Skeletal muscle satellite cell (primary cell): ENCODE data around the gene HEYL.

Experiments
- H3K27me3 ChIP-seq: 2 replicates; pipeline ENCODE4 v1.7.0; 2013; ENCODE audit warnings: low read length; ENCODE audit not compliant: control insufficient read depth, insufficient read depth
- H3K36me3 ChIP-seq: 2 replicates; pipeline ENCODE4 v1.7.0; 2013; ENCODE audit warnings: mild to moderate bottlenecking, control low read depth, low read length; ENCODE audit not compliant: insufficient read depth
- H3K4me1 ChIP-seq: 2 replicates; pipeline ENCODE4 v1.7.0; 2013; ENCODE audit warnings: low read length; ENCODE audit not compliant: control insufficient read depth, insufficient read depth
- H3K4me2 ChIP-seq: 2 replicates; pipeline ENCODE4 v1.7.0; 2013; ENCODE audit warnings: mild to moderate bottlenecking, low read length
- H3K4me3 ChIP-seq: 2 replicates; pipeline ENCODE4 v1.7.0; 2013; ENCODE audit warnings: low read length
- H3K9ac ChIP-seq: 2 replicates; pipeline ENCODE4 v1.7.0; 2013; ENCODE audit warnings: mild to moderate bottlenecking, low read depth, low read length, moderate library complexity
- H3K9me3 ChIP-seq: replicated peaks from 2 replicates; pipeline ENCODE4 v1.7.0; 2013; ENCODE audit warnings: mild to moderate bottlenecking, control low read depth, low read length

HEYL gene

DNA sequence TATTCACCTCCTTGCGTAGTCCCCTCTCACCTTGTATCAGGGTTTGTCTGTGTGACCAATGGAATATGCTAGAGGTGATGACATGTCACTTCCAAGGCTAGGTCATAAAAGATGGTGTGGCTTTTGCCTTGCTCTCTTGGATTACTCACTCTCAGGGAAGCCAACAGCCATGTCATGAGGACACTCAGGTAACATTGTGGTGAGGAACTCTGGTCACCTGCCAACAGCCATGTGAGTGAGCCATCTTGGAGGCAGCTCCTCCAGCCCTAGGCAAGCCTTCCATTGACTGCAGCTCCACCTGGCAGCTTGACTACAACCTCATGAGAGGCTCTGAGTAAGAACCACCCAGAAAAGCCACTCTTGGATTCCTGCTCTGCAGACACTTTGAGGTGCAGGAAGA lies 11.0 kb upstream of the HEYL start:
- Histone ChIP-seq H3K9ac (no peak overlapping the region), H3K4me2 (no peak overlapping the region), H3K4me3 (no peak overlapping the region), H3K27me3 (peaks cover 14% of the 10 kb centered on the region), H3K4me1 (peaks cover 42% of the 10 kb centered on the region), H3K9me3 (no peaks in the 10 kb centered on the region), H3K36me3 (no peaks in the 10 kb centered on the region)

- Histone ChIP-seq H3K36me3 (no peaks in the 10 kb centered on the region), H3K4me3 (no peak overlapping the region), H3K9me3 (no peaks in the 10 kb centered on the region), H3K4me2 (no peak overlapping the region), H3K27me3 (peaks cover 11% of the 10 kb centered on the region), H3K9ac (no peak overlapping the region), H3K4me1 (peaks cover 44% of the 10 kb centered on the region)
Observed at GRCh38 chr1:39649636-39650185, 10.3 kb upstream of the HEYL start.

- Histone ChIP-seq H3K36me3 (no peaks in the 10 kb centered on the region), H3K4me1 (peaks cover 53% of the 10 kb centered on the region), H3K27me3 (no peaks in the 10 kb centered on the region), H3K9ac (no peak overlapping the region), H3K9me3 (no peaks in the 10 kb centered on the region), H3K4me3 (no peak overlapping the region), H3K4me2 (no peak overlapping the region)
Observed at GRCh38 chr1:39648496-39648895, 9.1 kb upstream of the HEYL start.

GRCh38 chr1:39647247-39647646 lies 7.8 kb upstream of the HEYL start:
- no peaks in the 10 kb centered on the region for H3K36me3 ChIP-seq
- H3K9ac ChIP-seq = peak overlapping the region; percentile 80
- no peaks in the 10 kb centered on the region for H3K9me3 ChIP-seq
- no peaks in the 10 kb centered on the region for H3K27me3 ChIP-seq
- no peak overlapping the region for H3K4me3 ChIP-seq
- H3K4me1 ChIP-seq = peaks cover 55% of the 10 kb centered on the region
- peak overlapping the region; percentile 49 for H3K4me2 ChIP-seq

DNA sequence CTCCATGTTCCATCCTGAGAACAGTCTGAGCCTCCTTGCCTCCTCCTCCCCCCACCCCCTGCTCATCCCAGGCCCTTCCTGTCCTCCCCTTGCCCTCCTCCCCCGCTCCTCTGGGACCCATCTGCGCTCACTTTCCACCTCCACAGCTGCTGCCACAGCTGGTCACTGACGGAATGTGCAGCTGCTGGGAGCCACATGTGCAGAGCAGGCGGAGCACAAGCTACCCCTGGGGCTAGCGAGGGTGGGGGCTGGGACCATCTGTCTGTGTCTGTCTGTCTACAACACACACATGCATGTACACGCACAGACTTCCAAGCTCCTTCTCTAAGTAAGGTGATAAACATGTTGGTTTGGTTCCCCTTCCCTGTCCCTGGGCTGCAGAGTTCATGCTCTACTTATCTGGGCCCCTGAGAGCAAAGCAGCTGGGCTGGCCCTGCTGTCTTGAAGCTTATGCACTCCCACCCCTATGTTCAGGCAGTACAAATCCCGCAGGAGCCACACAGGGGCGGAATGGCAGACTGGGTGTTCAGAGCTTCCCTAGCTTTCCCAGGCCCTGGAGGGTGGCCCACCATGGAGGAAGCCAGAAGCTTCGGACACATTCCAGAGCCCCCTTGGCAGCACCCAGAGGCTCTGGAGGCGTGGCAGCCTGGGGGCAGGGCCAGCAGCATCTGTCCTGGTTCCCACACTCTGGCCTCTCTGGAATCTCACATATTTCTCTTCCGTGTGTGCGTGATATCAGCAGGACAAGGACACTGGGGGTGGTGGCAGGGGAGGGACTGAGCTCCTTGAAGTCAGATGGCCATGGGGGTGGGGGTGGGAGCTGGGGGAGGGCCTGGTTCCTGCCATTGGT lies 7.0 kb upstream of the HEYL start:
- no peaks in the 10 kb centered on the region for H3K36me3 ChIP-seq
- H3K9ac ChIP-seq = peak overlapping the region; percentile 80
- H3K27me3 ChIP-seq = no peaks in the 10 kb centered on the region
- peak overlapping the region; percentile 45 for H3K4me3 ChIP-seq
- H3K4me1 ChIP-seq = peaks cover 59% of the 10 kb centered on the region
- H3K4me2 ChIP-seq = peak overlapping the region; percentile 67
- H3K9me3 ChIP-seq = no peaks in the 10 kb centered on the region

- Histone ChIP-seq H3K27me3 (no peaks in the 10 kb centered on the region), H3K9me3 (no peaks in the 10 kb centered on the region), H3K9ac (peak overlapping the region; percentile 41), H3K4me2 (no peak overlapping the region), H3K36me3 (no peaks in the 10 kb centered on the region), H3K4me1 (peaks cover 68% of the 10 kb centered on the region), H3K4me3 (no peak overlapping the region)
Observed at GRCh38 chr1:39645411-39646043, 6.1 kb upstream of the HEYL start.

DNA sequence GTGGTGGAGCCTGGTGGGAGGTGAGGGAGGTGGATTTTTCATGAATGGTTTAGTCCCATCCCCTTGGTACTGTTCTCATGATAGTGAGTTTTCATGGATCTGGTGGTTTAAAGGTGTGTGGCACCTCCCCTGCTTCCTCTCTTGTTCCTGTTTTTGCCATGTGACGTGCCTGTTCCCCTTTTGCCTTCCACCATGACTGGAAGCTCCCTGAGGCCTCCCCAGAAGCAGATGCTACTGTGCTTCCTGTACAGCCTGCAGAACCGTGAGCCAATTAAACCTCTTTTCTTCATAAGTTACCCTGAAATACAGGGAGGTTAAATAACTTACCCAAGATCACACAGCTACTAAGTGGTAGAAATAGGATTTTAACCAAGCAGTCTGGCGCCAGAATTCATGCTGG lies 4.3 kb upstream of the HEYL start:
- Histone ChIP-seq H3K27me3 (no peaks in the 10 kb centered on the region), H3K4me2 (no peak overlapping the region), H3K4me3 (no peak overlapping the region), H3K4me1 (peaks cover 74% of the 10 kb centered on the region), H3K9ac (peak overlapping the region; percentile 58), H3K36me3 (no peaks in the 10 kb centered on the region), H3K9me3 (no peaks in the 10 kb centered on the region)

- no peaks in the 10 kb centered on the region for H3K9me3 ChIP-seq
- peak overlapping the region; percentile 58 for H3K9ac ChIP-seq
- H3K36me3 ChIP-seq = no peaks in the 10 kb centered on the region
Observed at GRCh38 chr1:39642796-39643195, 3.4 kb upstream of the HEYL start.

GRCh38 chr1:39640861-39641260 lies 1.4 kb upstream of the HEYL start:
- no peaks in the 10 kb centered on the region for H3K9me3 ChIP-seq
- H3K4me1 ChIP-seq = peaks cover 51% of the 10 kb centered on the region
- no peak overlapping the region for H3K4me3 ChIP-seq
- no peak overlapping the region for H3K9ac ChIP-seq
- H3K36me3 ChIP-seq = no peaks in the 10 kb centered on the region
- no peaks in the 10 kb centered on the region for H3K27me3 ChIP-seq
- no peak overlapping the region for H3K4me2 ChIP-seq

More at GRCh38 chr1:39642796-39643195, 3.4 kb upstream of the HEYL start:
- H3K27me3 ChIP-seq = no peaks in the 10 kb centered on the region
- H3K4me2 ChIP-seq = peak overlapping the region; percentile 41
- H3K4me1 ChIP-seq = peaks cover 66% of the 10 kb centered on the region
- H3K4me3 ChIP-seq = no peak overlapping the region

- Histone ChIP-seq H3K4me3 (peak overlapping the region; percentile 77), H3K4me2 (peak overlapping the region; percentile 78), H3K36me3 (no peaks in the 10 kb centered on the region), H3K9ac (peak overlapping the region; percentile 87), H3K27me3 (no peaks in the 10 kb centered on the region), H3K9me3 (no peaks in the 10 kb centered on the region), H3K4me1 (peaks cover 53% of the 10 kb centered on the region)
Observed at GRCh38 chr1:39638965-39639304, 508 bp downstream of the HEYL start.

DNA sequence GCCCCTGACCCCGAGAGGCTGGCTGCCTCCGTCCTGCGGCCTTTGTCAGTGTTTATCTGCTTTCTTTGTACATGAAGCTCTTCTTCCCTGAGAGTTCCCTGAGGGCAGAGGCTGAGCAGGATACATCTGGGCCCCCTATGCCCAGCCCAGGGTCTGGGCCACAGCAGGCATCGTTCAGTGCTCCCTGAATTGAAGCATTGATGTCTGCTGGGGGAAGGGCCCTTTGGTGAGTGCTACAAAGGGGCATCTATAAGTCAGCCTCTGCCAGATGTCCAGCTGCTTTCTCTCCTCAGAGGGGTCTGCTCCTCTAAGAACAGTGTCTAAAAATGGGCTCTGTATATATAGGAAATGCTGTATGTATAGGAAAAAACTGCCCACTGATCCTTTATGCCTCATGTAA lies 2.1 kb downstream of the HEYL start:
- Histone ChIP-seq H3K36me3 (peaks cover under 1% of the 10 kb centered on the region), H3K4me1 (peaks cover 51% of the 10 kb centered on the region), H3K9me3 (no peaks in the 10 kb centered on the region), H3K4me2 (peak overlapping the region; percentile 78), H3K9ac (peak overlapping the region; percentile 87), H3K27me3 (peaks cover 3% of the 10 kb centered on the region), H3K4me3 (peak overlapping the region; percentile 77)
